ENCODE measurements around the gene PTK6. TPM values are rescaled to one million over a fixed set of nuclear protein-coding genes. Genes with fewer than 3 reads are reported as not detected.

PTK6 gene
- total and polyA plus RNA-seq, 2 of the 13 experiments (the other 11 are each of a cell fraction or from before 2014, with no cell fraction given), result 0.08 TPM; not detected in 1

GRCh38 chr20:63519668-63520503, 17.3 kb downstream of the PTK6 start (continued):
- TF ChIP-seq CTCF (CRISPR knock-in tag; IDR thresholded peaks at IDR 0.05) (peak; percentile 38; the same call in 1 of the 2 replicates), ZNF572 (CRISPR knock-in tag; IDR thresholded peaks at IDR 0.05) (no peak), ZNF567 (CRISPR knock-in tag; IDR thresholded peaks at IDR 0.05; ENCODE audit: borderline replicate concordance) (no peak), MAFK (conservative IDR thresholded peaks at IDR 0.05 in 1 of 2, IDR thresholded peaks at IDR 0.05 in 1 of 2; ENCODE audit: low read length in 2 of 2) (no peak), CREB3 (CRISPR knock-in tag; IDR thresholded peaks at IDR 0.05) (no peak), ZBTB3 (CRISPR knock-in tag; IDR thresholded peaks at IDR 0.05; ENCODE audit: borderline replicate concordance, low read depth) (no peak), ELF3 (CRISPR knock-in tag; IDR thresholded peaks at IDR 0.05) (no peak), CBX5 (CRISPR knock-in tag; IDR thresholded peaks at IDR 0.05; ENCODE audit: borderline replicate concordance) (no peak), ZNF773 (CRISPR knock-in tag; IDR thresholded peaks at IDR 0.05; ENCODE audit: borderline replicate concordance) (no peak), NR1H2 (CRISPR knock-in tag; IDR thresholded peaks at IDR 0.05; ENCODE audit: borderline replicate concordance, low read depth) (no peak), GATA4 (IDR thresholded peaks at IDR 0.05; ENCODE audit: borderline replicate concordance, low read depth) (no peak), CBFB (CRISPR knock-in tag; IDR thresholded peaks at IDR 0.05) (no peak), SIN3A (IDR thresholded peaks at IDR 0.05; ENCODE audit: borderline replicate concordance, low read depth, low read length) (no peak), NCOA5 (CRISPR knock-in tag; IDR thresholded peaks at IDR 0.05) (no peak), DMAP1 (CRISPR knock-in tag; IDR thresholded peaks at IDR 0.05) (no peak), KLF12 (CRISPR knock-in tag; IDR thresholded peaks at IDR 0.05; ENCODE audit: borderline replicate concordance) (no peak), ZNF10 (CRISPR knock-in tag; IDR thresholded peaks at IDR 0.05; ENCODE audit: borderline replicate concordance, low read depth) (no peak), MBNL3 (CRISPR knock-in tag; conservative IDR thresholded peaks at IDR 0.05) (no peak), PCBP1 (IDR thresholded peaks at IDR 0.05; ENCODE audit: borderline replicate concordance, low read depth, low read length) (0 out of 2 replicates have a peak, but pooled peaks have one; percentile 34), ZNF660 (CRISPR knock-in tag; IDR thresholded peaks at IDR 0.05; ENCODE audit: borderline replicate concordance, low read depth) (no peak)
- TF ChIP-seq, protein P1, sequence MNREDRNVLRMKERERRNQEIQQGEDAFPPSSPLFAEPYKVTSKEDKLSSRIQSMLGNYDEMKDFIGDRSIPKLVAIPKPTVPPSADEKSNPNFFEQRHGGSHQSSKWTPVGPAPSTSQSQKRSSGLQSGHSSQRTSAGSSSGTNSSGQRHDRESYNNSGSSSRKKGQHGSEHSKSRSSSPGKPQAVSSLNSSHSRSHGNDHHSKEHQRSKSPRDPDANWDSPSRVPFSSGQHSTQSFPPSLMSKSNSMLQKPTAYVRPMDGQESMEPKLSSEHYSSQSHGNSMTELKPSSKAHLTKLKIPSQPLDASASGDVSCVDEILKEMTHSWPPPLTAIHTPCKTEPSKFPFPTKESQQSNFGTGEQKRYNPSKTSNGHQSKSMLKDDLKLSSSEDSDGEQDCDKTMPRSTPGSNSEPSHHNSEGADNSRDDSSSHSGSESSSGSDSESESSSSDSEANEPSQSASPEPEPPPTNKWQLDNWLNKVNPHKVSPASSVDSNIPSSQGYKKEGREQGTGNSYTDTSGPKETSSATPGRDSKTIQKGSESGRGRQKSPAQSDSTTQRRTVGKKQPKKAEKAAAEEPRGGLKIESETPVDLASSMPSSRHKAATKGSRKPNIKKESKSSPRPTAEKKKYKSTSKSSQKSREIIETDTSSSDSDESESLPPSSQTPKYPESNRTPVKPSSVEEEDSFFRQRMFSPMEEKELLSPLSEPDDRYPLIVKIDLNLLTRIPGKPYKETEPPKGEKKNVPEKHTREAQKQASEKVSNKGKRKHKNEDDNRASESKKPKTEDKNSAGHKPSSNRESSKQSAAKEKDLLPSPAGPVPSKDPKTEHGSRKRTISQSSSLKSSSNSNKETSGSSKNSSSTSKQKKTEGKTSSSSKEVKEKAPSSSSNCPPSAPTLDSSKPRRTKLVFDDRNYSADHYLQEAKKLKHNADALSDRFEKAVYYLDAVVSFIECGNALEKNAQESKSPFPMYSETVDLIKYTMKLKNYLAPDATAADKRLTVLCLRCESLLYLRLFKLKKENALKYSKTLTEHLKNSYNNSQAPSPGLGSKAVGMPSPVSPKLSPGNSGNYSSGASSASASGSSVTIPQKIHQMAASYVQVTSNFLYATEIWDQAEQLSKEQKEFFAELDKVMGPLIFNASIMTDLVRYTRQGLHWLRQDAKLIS (CRISPR knock-in tag; IDR thresholded peaks at IDR 0.05), result no peak
- TF ChIP-seq, protein P2, sequence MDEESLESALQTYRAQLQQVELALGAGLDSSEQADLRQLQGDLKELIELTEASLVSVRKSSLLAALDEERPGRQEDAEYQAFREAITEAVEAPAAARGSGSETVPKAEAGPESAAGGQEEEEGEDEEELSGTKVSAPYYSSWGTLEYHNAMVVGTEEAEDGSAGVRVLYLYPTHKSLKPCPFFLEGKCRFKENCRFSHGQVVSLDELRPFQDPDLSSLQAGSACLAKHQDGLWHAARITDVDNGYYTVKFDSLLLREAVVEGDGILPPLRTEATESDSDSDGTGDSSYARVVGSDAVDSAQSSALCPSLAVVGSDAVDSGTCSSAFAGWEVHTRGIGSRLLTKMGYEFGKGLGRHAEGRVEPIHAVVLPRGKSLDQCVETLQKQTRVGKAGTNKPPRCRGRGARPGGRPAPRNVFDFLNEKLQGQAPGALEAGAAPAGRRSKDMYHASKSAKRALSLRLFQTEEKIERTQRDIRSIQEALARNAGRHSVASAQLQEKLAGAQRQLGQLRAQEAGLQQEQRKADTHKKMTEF (CRISPR knock-in tag; IDR thresholded peaks at IDR 0.05), result 0 out of 2 replicates have a peak, but pooled peaks have one; percentile 17

All from HepG2 (cell line).